GM11168 (cell line): ENCODE data around the gene NELFB.

Experiments
- in situ Hi-C: fragments of 300-500 bp; cut with MboI; formaldehyde crosslinking; loops from one replicate; pipeline ENCODE4 v1.12.0; 2022; ENCODE audit warnings: low sequenced_read_pairs; ENCODE audit not compliant: unreplicated experiment

Gene NELFB

DNA sequence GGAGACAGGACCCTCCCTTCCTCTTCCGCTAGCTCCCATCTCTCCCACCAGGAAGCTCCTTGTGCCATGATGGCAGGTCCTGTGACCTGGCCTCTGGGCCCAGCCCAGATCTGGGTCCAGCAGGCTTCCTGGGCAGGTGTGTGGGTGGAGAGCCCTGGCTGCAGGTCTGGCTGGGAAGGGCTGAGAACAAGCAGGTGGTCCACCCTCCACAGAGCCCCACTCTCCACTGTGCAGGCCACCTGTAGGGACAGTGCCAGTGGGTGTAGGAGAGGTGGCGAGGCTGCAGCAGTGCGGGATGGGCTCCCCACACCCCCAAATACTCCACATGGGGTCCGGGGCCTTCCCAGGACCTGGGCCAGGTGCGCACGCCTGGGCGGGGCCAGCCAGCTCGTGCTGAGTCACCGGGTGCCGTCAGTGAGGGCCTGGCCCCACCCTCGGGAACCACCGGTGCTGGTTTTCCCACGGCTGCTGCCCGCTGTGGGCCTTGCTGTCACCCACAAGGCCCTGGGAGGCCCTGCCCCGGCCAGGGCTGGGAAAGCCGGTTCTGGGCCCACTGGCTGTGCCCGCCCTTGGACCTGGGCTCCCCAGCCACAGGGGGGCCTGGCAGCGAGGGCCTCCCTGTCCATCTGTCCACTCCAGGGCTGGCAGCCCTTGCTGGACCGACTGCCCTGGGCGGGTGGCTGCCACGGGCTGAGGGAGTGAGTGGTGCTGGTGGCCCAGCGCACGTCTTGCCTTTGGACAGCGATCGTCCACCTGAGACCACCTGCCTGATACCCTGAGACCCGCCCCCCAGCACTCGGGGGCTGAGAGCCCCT, 56.3 kb downstream of the NELFB start:
- in situ Hi-C loops, result no loop called here

DNA sequence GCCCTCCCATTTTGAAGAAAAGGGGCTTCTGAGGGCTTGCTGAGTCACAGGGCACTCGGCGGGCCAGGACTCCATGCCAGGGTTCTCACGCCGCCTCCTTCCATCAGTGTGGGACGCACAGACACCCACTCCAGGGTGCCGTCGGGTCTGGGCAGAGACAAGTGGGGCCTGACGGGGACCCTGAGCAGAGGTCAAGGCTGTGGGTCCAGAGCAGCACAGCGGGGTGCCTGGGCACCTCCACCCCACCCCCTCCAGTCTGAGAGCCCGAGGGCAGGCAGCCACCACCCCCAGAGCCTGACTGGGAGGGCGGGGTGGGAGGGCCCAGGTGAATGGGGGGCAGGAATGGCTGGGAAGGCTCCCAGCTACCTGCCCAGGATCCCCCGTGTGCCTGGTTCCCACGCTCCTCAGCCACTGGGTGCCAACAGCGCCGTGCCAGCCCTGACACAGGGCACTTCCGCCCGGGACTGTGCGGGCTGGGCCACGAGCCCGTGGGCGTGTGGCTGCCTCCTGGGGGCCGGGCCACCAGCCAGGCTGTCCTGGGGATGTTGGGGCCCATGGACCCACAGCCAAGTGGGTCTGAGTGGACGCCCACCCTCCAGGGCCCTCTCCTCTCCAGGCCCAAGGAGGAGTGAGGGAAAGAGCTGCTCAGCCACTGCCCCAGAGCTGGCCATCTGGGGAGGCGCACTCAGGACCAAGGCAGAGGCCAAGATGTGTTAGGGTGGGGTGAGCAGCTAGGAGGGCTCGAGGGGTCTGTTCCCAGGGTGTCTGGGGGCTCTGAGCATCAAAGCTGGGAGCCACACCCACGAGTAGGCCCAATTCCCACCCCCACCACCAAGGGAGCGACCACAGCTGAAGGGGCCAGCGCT, 57.1 kb downstream of the NELFB start:
- in situ Hi-C loops, result no loop called here

DNA sequence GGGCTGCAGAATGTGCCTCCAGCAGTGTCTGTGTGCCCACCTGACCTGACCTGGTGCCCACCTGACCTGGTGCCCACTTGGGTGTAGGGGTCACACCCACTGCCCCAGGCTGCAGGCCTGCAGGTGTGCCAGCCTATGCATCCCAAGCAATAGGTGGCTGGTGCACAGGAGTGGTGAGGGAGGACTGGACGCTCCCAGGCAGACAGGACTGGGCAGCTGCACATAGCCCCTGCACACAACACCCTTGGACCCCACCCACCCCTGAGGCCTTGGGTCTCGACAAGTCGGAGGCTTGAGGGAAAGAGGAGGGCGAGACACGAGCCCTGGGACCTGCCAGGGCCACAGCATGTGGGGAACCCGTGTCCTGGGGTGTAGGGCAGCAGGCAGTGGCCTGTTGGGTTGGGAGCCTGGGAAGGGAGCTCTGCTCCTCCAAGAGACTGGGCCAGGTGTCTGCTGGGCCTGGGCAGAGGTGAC, 57.8 kb downstream of the NELFB start:
- in situ Hi-C loops, result no loop called here

DNA sequence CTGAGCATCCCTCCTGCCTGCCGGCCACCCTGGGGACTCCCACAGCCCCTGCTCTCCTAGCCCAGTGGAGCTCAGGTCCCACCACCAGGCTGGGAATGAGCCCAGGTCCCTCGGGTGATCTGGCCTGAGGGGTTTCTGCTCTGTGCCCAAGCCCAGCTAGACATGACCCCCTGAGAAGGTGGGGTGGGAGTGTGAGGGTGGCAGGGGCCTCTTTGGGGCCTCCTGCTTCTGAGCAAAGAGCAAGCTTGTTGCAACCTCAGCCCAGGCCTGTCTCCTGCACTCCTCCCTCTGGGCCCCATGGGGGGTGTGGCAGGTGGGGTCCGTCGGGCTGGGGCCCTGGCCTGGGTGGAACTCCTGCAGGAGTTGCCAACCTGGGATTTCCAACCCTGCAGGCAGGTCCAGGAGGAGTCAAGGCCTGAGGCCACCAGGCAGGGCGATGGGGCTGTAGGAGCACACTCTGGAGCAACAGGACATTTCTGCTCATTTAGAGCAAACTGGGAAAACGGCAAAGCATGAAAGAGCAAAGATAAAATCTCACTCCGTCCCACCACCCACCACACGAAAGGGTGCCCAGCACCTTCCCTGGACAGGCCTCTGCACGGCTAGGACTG, 58.3 kb downstream of the NELFB start:
- in situ Hi-C loops, result no loop called here

DNA sequence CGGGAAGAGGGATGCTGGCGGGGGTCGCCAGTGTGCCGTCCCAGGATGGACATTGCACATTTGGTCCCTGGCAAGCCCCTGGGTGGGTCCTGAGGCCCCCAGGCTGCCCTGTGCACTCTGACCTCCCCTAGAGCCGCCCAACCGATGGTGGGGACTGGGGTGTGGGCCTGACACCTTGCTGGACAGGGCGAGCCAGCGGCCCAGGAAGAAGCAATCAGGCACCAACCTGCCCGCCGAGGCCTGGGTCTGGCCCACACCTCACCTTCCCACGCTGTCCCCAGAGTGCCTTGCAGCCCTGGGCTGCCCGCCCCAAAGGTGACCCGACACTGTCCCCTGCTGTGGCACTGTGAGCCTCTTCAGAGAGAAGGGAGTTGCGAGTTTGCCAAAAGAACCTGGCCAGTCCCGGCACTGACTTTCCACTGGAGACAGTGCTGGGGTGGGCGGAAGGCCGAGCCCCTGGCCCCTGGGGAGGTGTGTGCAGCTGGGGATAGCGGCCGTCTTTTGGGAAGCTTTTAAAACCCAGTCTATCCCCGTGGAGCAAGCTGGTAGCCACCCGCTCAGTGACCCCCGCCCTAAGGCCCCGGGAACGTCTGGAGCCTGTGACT, 58.9 kb downstream of the NELFB start:
- in situ Hi-C loops, result no loop called here

DNA sequence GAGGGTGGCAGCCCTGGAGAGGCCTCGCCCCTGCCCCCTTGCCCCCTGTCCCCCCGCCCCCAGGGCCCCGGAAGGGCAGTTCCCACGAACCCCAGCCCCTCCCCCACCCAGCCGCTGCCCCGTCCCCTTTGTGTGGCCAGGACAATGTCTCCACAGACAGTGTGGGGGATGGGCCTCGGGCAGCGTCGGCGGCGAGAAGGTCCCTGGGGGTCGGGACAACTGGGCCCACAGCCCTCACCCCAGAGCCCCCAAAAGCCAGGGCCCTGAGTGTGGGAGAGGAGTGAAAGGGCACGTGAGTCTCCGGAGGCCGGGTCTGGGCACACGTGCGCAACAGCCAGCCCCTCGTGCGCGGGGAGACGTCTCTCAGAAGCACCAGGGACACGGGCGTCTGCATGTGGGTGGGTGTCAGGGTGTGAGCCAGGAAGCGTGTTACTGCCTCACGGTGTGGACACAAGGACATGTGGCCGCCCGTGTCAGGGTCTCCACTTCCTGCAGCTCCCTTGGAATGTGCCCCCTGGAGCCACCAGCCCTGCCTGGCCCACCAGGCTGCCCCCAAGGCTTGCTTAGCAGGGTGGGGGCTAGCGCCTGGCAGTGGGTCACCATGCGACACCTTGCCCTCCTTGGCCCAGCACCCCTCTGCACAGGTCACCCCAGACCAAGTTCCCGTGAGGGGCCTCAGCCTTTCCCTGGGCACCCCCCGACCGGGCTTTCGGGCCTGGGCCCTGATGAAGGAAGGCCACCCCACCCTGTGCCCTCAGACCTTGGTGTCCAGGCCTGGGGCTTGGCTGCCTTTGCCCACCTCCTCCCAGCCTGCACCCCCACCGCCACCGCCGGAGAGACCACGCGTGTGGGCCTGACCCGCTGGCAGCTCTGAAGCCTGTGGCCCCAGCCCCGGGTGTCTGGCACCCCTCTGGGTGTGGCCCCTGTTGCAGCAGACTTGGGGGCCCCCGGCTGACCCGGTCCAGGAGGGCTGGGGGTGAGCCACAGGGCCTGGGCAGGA, 59.7 kb downstream of the NELFB start:
- in situ Hi-C loops, result no loop called here

DNA sequence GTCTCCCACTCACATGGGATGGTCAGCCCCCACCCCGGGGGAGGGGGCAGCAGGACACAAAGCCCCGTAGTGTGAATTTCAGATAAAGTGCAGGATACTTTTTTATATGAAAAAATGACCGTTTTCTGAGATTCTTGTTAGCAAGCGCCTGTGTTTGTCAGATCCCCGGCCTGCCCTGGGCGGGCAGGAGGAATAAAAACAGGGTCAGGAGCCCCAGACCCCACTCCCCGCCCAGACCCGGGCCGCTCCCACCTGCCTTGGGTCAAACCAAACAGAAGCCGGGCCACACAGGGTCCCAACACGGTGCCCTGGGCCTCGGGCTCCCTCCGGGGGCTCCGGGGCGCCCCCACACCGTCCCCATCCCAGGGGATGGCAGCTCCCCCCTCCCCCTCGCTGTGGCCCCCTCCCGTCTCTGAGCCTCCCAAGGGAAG, 60.5 kb downstream of the NELFB start:
- in situ Hi-C loops, result no loop called here

DNA sequence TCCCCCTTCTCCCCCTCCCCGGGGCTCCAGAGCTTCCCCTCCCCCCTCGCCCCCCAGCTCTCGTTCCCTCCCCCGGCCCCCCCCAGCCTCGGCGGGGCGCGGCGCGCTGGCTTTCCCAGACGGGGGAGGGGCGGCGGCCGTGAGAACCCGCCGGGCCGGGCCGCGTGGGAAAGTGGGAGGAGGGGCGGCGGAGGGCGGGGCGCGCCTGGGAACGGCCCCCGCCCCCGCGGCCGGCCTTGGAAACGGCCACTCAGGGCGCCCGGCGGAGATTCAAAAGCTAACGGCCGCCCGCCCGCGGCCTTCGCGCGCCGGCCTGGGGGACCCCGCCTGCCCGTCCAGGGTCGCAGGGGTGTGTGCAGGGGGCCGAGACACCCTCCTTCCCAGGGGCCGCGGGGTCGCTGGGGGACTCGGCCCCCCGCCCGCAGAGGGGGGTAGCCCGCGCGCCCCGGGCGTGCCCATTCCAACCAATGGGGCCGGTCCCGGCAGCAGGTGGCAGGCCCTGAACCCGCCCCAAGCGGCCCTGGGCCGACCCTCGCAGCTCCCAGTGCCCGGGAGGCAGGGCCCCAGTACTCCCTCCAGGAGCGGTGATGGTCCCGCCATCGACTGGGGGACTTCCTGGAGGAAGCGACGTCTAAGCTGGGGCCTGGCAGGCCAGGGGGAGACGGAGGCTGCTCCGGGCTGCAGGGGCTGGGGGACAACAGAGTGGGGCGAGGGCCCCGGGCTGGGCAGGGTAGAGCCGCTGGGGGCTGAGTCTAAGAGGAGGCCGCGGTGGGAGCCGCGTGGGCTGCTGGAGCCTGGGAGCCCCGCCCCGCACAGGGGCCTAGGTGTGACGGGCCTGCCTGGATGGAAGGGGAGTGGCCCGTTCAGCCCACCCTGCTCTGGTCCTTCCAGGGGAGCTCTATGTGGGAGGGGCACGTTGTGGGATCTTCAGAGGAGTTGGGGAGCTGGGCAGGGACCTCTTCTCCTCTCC, 61.2 kb downstream of the NELFB start:
- in situ Hi-C loops, result no loop called here

DNA sequence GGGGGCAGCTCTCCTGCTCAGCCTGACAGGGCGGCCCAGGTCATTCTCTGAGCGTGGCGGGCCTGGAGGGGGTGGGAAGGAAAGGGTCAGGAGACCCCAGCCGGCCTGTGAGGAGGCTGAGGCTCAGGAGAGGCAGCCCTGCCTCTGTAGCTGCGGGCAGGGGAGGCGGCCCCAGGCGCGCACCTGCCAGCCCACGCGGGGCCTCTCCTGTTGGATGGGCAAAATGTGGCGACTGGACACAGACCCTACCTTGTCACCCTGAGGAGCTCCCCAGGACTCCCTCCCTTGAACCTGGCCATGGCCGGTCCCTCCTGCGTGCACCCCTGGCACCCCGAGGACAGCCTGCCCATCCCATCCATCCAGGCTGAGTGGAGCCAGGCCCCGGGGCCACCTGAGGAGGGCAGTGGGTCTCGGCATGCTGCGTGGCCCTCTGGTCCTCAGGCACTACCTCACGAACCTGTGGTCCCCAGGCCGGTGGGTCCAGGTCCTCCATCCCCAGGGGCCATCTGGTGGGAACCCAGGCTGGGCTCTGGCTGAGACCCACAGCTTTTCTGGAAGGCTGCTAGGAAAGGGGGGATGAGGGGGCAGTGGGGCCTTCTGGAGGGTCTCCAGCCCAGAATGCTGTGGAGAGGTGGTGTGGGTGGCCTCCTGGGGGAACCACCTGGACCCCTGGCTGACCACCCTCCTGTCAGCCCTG, 62.0 kb downstream of the NELFB start:
- in situ Hi-C loops, result no loop called here

DNA sequence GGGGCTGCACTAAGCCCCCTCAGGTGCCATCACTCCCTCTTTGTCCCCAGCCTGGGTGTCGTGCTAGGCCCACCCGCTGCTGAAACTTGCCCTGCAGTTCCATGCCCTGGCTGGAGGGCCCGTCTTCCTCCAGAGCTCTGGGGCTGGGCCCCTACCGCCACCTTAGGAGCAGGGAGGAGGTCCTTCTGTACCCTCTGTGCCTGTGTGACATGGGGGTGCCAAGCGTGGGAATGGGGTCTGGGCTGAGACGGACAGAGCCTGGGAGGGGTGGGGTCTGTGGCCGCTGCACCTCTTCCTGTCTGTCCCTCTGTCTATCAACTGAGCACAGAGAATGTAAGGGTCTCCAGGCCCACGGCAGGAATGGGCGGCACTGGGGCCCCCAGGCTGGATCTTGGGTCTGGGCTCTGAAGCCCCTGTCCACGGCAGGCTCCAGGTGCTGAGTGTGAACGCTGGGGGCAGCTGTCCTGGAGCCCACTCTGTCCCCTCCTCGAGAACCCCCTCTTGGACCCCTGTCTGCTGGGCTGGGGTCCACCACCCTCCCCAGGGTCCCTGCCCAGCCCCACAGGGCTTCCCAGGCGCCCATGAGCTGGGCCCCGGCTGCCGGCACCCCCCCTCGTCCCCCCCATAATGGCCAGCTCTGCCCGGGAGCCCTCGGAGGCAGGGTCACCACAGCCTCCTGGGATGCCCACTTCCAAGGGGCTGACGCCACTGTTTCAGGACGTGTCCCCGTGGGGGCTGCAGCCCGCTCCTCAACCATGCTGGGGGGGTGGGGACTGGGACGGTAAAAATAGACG, 62.8 kb downstream of the NELFB start:
- in situ Hi-C loops, result no loop called here

DNA sequence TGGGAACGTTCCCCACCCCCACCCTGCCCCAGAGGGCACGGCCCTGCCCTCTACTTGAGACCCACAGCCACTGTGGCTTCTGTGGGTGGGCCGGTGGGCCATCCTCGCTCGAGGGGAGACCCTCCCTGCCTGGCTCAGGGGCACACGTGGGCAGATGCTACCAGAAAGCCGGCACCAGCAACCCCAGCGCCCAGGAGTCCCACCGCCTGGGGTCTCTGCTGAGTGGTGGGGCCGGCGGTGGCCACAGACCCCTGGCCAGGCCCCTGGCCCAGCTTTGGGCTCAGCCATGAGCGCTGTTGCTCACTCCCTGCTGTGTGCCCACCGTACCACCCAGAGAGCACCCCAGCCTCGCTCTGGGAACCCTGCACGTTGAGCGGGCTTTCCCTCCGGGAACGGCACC, 63.5 kb downstream of the NELFB start:
- in situ Hi-C loops, result no loop called here

DNA sequence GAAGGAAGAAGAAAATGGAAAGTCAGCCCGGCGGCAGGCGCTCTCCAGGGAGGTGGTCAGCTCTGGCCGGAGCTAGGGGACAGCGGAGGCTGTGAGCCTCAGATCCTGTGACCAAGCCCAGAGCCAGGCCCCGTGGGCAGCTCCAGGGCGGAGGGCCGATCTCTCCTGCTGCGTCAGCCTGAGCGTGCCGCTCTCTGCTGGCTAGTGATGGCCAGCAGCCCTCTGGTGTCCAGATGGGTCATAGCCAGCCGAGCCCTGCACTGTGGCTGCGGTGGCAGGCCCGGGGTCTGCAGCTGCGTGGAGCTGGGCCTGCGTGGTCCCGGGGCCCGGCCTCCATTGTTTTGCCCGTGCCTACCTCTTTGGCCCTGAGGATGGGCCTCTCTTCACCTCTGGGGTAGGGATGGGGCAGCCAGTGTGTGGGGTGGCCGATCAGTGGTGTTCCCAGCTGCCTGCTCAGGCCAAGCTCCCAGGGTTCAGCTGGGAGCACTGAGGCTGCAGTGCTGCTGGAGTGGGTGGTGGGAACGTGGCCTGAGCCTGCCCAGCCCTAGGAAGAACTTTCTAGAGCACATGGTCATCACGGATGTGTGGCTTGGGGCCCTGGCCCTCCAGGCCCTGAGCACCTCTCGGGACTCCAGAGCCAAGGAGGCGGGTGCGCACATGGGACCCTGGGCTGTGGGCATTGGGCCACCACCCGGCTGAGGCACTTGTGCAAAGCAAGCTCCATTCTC, 64.0 kb downstream of the NELFB start:
- in situ Hi-C loops, result no loop called here

DNA sequence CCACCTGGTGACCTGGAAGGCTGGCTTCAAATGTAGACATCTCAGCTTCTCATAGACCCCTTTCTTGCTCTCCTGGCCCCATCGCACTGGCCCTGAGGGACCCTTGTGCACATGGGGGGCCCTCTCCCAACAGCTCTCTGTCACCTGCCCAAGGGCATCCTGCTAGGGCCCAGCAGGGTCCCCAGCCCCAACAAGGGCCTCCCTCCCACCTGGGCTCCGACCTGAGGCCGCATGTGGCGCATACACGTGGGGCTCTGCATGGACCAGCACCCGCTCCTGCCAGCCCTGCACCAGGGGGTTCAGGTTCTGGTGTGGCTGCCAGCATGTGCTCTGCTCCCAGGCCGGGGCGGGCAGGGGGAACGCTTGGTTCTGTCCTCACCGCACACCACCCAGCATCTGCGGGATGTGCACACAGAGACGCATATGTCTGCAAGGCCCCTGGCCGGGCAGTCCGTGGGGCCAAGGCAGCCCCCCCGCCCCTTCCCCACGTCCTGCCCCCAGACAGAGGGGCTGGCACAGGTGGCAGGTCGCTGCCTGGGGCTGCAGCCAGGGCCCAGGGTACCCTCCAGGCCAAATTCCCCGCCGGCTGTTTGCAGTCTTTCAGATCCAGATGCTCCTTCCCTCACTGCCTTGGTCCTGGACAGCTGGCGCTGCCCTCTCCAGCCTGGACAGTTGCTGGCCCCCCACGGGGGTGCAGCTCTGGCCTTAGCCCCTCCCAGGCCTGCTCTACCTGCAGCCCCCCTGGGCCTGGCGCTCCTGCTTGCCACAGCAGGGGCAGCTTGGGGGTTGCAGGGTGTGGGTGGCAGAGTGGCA, 64.8 kb downstream of the NELFB start:
- in situ Hi-C loops, result no loop called here

DNA sequence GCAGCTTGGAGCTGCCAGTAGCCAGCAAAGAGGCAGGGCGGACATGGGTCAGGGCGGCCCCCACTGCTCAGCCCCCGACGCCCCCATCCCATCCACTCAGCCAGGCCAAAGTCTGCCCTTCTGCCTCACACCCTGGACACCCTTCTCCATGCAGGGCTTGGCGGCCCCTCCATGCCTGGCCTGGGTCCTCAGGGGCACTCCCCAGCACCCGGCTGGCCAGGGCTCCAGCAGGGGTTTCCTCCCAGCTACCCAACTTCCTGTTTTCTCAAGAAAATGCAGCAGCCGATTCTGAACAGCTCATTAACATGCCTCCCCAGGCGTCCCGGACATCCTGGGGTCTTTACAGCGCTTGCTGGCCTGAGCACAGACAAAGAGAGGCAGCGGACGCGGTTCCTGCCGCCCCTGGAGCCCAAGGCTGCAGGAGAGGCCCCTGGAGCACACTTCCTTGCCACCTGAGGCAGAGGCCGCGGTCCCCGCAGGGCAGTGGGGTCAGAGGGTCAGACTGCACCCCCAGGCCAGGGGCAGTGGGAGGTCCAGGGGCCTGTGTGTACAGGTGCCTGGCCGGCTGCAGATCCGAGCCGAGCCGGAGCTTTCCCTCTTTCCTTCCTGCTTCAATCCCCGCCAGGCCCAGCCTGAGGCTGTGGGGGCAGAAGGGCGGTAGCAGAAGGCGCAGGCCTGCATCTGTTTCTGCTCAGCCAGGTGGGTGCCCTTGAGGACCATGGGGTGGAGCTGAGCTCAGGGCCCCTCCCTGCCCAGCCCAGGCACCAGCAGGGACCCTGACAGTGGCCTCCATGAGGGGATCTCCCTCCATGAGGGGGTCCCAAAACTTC, 65.6 kb downstream of the NELFB start:
- in situ Hi-C loops, result no loop called here
